OCI-LY1 (cell line): Measurements from ENCODE around the gene TXNRD2.

Experiments used
- H2AFZ ChIP-seq: fragments of 200-600 bp; sonication (generic), shearing (Covaris generic); 2 replicates; pipeline ENCODE4 v1.6.0; 2014; ENCODE audit warnings: antibody characterized with exemption, mild to moderate bottlenecking, low read length
- H3F3A ChIP-seq: fragments of 200-600 bp; sonication (generic), shearing (Covaris generic); 2 replicates; pipeline ENCODE4 v1.6.0; 2014; ENCODE audit warnings: mild to moderate bottlenecking, antibody characterized with exemption, low read length, moderate library complexity; ENCODE audit not compliant: insufficient read depth
- H3K27ac ChIP-seq: fragments of 200-600 bp; sonication (generic); 2 replicates; pipeline ENCODE4 v1.5.1; 2014; ENCODE audit warnings: low read length, mixed run types, mild to moderate bottlenecking, low read depth; ENCODE audit not compliant: poor library complexity, severe bottlenecking
- H3K27me3 ChIP-seq: fragments of 200-600 bp; sonication (generic); 2 replicates; pipeline ENCODE4 v1.6.0; 2014; ENCODE audit warnings: antibody characterized with exemption, mild to moderate bottlenecking, low read length, moderate library complexity; ENCODE audit not compliant: insufficient read depth
- H3K36me3 ChIP-seq: fragments of 200-600 bp; sonication (generic); 2 replicates; pipeline ENCODE4 v1.6.1; 2014; ENCODE audit warnings: mild to moderate bottlenecking, antibody characterized with exemption, low read length, moderate library complexity, mixed read lengths; ENCODE audit not compliant: insufficient read depth
- H3K4me1 ChIP-seq: fragments of 200-600 bp; sonication (generic); 2 replicates; pipeline ENCODE4 v1.5.1; 2014; ENCODE audit warnings: mild to moderate bottlenecking, low read length, moderate library complexity; ENCODE audit not compliant: insufficient read depth, severe bottlenecking
- H3K4me2 ChIP-seq: fragments of 200-600 bp; sonication (generic), shearing (Covaris generic); 2 replicates; pipeline ENCODE4 v1.6.1; 2014; ENCODE audit warnings: low read length
- H3K4me3 ChIP-seq: fragments of 200-600 bp; sonication (generic); 2 replicates; pipeline ENCODE4 v1.5.1; 2014; ENCODE audit warnings: low read length, low read depth, mild to moderate bottlenecking, mixed read lengths; ENCODE audit not compliant: poor library complexity, severe bottlenecking
- H3K79me2 ChIP-seq: fragments of 200-600 bp; shearing (Covaris generic); 2 replicates; pipeline ENCODE4 v1.6.1; 2016; ENCODE audit warnings: mixed run types, low read length, mixed read lengths; ENCODE audit not compliant: insufficient read depth
- H3K9ac ChIP-seq: fragments of 200-600 bp; sonication (generic), shearing (Covaris generic); 2 replicates; pipeline ENCODE4 v1.6.1; 2014; ENCODE audit warnings: mild to moderate bottlenecking, low read length, mixed read lengths
- H3K9me2 ChIP-seq: fragments of 200-600 bp; sonication (generic), shearing (Covaris generic); 2 replicates; pipeline ENCODE4 v1.6.1; 2014; ENCODE audit warnings: low read depth, mild to moderate bottlenecking, low read length, mixed read lengths
- H3K9me3 ChIP-seq: fragments of 200-600 bp; shearing (Covaris generic); 2 replicates; pipeline ENCODE4 v1.6.1; 2014; ENCODE audit warnings: low read length, mixed read lengths
- H4K20me1 ChIP-seq: fragments of 200-600 bp; sonication (generic), shearing (Covaris generic); 2 replicates; pipeline ENCODE4 v1.6.0; 2016; ENCODE audit warnings: mild to moderate bottlenecking, low read length; ENCODE audit not compliant: insufficient read depth
- CTCF ChIP-seq: fragments of 200-600 bp; sonication (generic), shearing (Covaris generic); IDR thresholded peaks from 2 replicates; pipeline ENCODE4 v1.5.1; 2017; ENCODE audit warnings: mild to moderate bottlenecking, antibody characterized with exemption, low read length, moderate library complexity, mixed read lengths
- EZH2 ChIP-seq: fragments of 200-600 bp; sonication (generic), shearing (Covaris generic); IDR thresholded peaks from 2 replicates; pipeline ENCODE4 v1.8.0; 2017; ENCODE audit warnings: borderline replicate concordance, mixed run types, mild to moderate bottlenecking, antibody characterized with exemption, low read length, moderate library complexity, mixed read lengths

The TXNRD2 gene

GRCh38 chr22:19862619-19863246, 78.9 kb downstream of the TXNRD2 start:
- H2AFZ ChIP-seq: no peak overlapping the region
- no peaks in the 10 kb centered on the region for H3K27me3 ChIP-seq
- peaks cover 12% of the 10 kb centered on the region; the same call in 1 of the 2 replicates for H3K36me3 ChIP-seq
- H3K79me2 ChIP-seq: no peaks in the 10 kb centered on the region
- H3F3A ChIP-seq: no peaks in the 10 kb centered on the region
- no peak overlapping the region for H3K4me2 ChIP-seq
- H3K27ac ChIP-seq: no peak overlapping the region
- H3K4me1 ChIP-seq: no peaks in the 10 kb centered on the region
- TF ChIP-seq EZH2: no peak
- H3K9ac ChIP-seq: no peak overlapping the region
- no peaks in the 10 kb centered on the region for H4K20me1 ChIP-seq
- H3K4me3 ChIP-seq: no peak overlapping the region
- H3K9me2 ChIP-seq: no peaks in the 10 kb centered on the region
- H3K9me3 ChIP-seq: no peaks in the 10 kb centered on the region

GRCh38 chr22:19859861-19860510, 81.6 kb downstream of the TXNRD2 start:
- no peak overlapping the region for H3K27ac ChIP-seq
- H3K9me3 ChIP-seq: no peaks in the 10 kb centered on the region
- TF ChIP-seq CTCF (no peak), EZH2 (no peak)
- no peaks in the 10 kb centered on the region for H3K9me2 ChIP-seq
- H3K4me2 ChIP-seq: no peak overlapping the region
- H3K4me1 ChIP-seq: peaks cover 10% of the 10 kb centered on the region
- no peaks in the 10 kb centered on the region for H3K27me3 ChIP-seq
- H3K4me3 ChIP-seq: no peak overlapping the region
- no peaks in the 10 kb centered on the region for H4K20me1 ChIP-seq
- no peaks in the 10 kb centered on the region for H3F3A ChIP-seq
- H3K9ac ChIP-seq: no peak overlapping the region
- no peak overlapping the region for H2AFZ ChIP-seq
- peaks cover 5% of the 10 kb centered on the region; the same call in 1 of the 2 replicates for H3K79me2 ChIP-seq
- peaks cover 20% of the 10 kb centered on the region for H3K36me3 ChIP-seq

- H3K27me3 ChIP-seq: no peaks in the 10 kb centered on the region
- no peak overlapping the region for H3K4me3 ChIP-seq
- no peak overlapping the region for H3K27ac ChIP-seq
- H3K79me2 ChIP-seq: peaks cover 18% of the 10 kb centered on the region
- no peaks in the 10 kb centered on the region for H3K9me2 ChIP-seq
- TF ChIP-seq CTCF (no peak), EZH2 (no peak)
- H4K20me1 ChIP-seq: no peaks in the 10 kb centered on the region
- no peaks in the 10 kb centered on the region for H3F3A ChIP-seq
- H3K9ac ChIP-seq: no peak overlapping the region
- no peak overlapping the region for H3K4me2 ChIP-seq
- H3K36me3 ChIP-seq: peaks cover 23% of the 10 kb centered on the region
- peaks cover 26% of the 10 kb centered on the region for H3K4me1 ChIP-seq
- H2AFZ ChIP-seq: no peak overlapping the region
- H3K9me3 ChIP-seq: no peaks in the 10 kb centered on the region
Measured at GRCh38 chr22:19857382-19857781, 84.2 kb downstream of the TXNRD2 start.
